Erythroblast (primary cell): Measurements from ENCODE around the gene KLHL3.

Source experiments
- GATA1 ChIP-seq: IDR thresholded peaks from 2 replicates; pipeline ENCODE4 v1.6.1; 2011; ENCODE audit warnings: low read depth, mild to moderate bottlenecking, control low read depth, low read length, moderate library complexity
- POLR2A ChIP-seq: IDR thresholded peaks from 2 replicates; pipeline ENCODE4 v1.6.1; 2011; ENCODE audit warnings: mild to moderate bottlenecking, low read length

GRCh38 chr5:137731176-137731575, 4.7 kb downstream of the KLHL3 start:
- TF ChIP-seq POLR2A: no peak
- no peak for TF ChIP-seq GATA1
